ENCODE measurements around the gene SYNDIG1.

Gene SYNDIG1

DNA sequence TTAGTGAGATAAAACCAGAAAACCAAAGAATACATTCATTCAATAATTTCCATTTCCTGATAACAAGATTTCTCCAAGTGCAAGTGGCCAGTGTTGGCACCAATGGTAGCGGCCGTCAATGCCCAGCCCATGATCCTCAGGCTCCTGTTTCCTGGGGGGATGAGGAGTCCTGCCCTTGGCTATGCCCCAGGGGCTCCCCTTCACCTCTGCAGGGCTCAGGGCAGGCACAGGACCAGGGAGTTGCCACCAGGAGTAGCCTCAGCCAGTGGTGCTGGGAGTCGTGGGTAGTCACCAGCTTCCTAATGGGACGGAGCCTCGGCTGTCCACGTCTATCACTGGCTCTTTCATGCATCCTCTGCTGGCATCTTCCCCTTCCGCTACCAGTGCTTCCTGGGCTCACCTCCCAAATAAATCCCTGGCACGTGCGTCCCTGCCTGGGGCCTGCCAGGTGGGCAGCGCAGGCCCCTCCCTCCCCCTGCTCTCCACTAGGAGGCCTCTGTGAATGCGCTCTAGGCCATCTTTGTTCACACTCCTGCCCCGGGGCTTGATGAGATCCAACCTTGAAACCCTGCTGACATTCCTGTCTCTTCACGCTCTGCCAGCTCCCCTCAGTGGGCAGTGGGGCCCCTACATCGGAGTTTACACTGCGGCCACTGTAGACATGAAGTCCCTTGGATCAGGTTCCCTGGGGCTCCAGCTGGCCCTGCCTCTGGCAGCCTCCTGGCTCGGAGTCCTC is 215.7 kb downstream of the SYNDIG1 start:
- Mint-ChIP-seq H3K4me1 (ENCODE audit: low read depth) (no peaks in the 10 kb centered on the region), H3K27me3 (ENCODE audit: low read depth) (peaks cover 3% of the 10 kb centered on the region), H3K9me3 (no peaks in the 10 kb centered on the region), H3K36me3 (ENCODE audit: low read depth) (no peaks in the 10 kb centered on the region), H3K27ac (no peak overlapping the region), H3K4me3 (no peak overlapping the region)
- DNase-seq (ENCODE audit: low spot score) = no peak

- Mint-ChIP-seq H3K36me3 (ENCODE audit: low read depth) (no peaks in the 10 kb centered on the region), H3K27ac (no peak overlapping the region), H3K27me3 (ENCODE audit: low read depth) (peaks cover 4% of the 10 kb centered on the region), H3K9me3 (no peaks in the 10 kb centered on the region), H3K4me1 (ENCODE audit: low read depth) (no peaks in the 10 kb centered on the region), H3K4me3 (no peak overlapping the region)
- DNase-seq (ENCODE audit: low spot score) = no peak
These were observed 216.3 kb downstream of the SYNDIG1 start for GRCh38 chr20:24685736-24686135.

- peaks cover 4% of the 10 kb centered on the region for H3K27me3 Mint-ChIP-seq (ENCODE audit: low read depth)
- no peak overlapping the region for H3K27ac Mint-ChIP-seq
- H3K36me3 Mint-ChIP-seq (ENCODE audit: low read depth) = no peaks in the 10 kb centered on the region
These were observed 216.7 kb downstream of the SYNDIG1 start for GRCh38 chr20:24686156-24686555.

GRCh38 chr20:24690408-24690807 is 221.0 kb downstream of the SYNDIG1 start:
- no peak overlapping the region for H3K4me3 Mint-ChIP-seq
- DNase-seq (ENCODE audit: low spot score) = no peak
- no peak overlapping the region for H3K27ac Mint-ChIP-seq
- H3K4me1 Mint-ChIP-seq (ENCODE audit: low read depth) = no peaks in the 10 kb centered on the region
- H3K9me3 Mint-ChIP-seq = no peaks in the 10 kb centered on the region
- no peaks in the 10 kb centered on the region for H3K36me3 Mint-ChIP-seq (ENCODE audit: low read depth)
- peaks cover 4% of the 10 kb centered on the region for H3K27me3 Mint-ChIP-seq (ENCODE audit: low read depth)

More at GRCh38 chr20:24686156-24686555, 216.7 kb downstream of the SYNDIG1 start:
- H3K4me1 Mint-ChIP-seq (ENCODE audit: low read depth) = no peaks in the 10 kb centered on the region
- H3K4me3 Mint-ChIP-seq = no peak overlapping the region
- H3K9me3 Mint-ChIP-seq = no peaks in the 10 kb centered on the region
- no peak for DNase-seq (ENCODE audit: low spot score)

GRCh38 chr20:24691901-24692351 is 222.5 kb downstream of the SYNDIG1 start:
- H3K27me3 Mint-ChIP-seq (ENCODE audit: low read depth) = peaks cover 4% of the 10 kb centered on the region
- no peaks in the 10 kb centered on the region for H3K4me1 Mint-ChIP-seq (ENCODE audit: low read depth)
- H3K27ac Mint-ChIP-seq = no peak overlapping the region
- H3K36me3 Mint-ChIP-seq (ENCODE audit: low read depth) = no peaks in the 10 kb centered on the region
- H3K9me3 Mint-ChIP-seq = no peaks in the 10 kb centered on the region
- no peak overlapping the region for H3K4me3 Mint-ChIP-seq
- DNase-seq (ENCODE audit: low spot score) = no peak

- no peak for DNase-seq (ENCODE audit: low spot score)
- no peaks in the 10 kb centered on the region for H3K36me3 Mint-ChIP-seq (ENCODE audit: low read depth)
- H3K27me3 Mint-ChIP-seq (ENCODE audit: low read depth) = peaks cover 4% of the 10 kb centered on the region
- H3K27ac Mint-ChIP-seq = no peak overlapping the region
- no peaks in the 10 kb centered on the region for H3K9me3 Mint-ChIP-seq
- no peak overlapping the region for H3K4me3 Mint-ChIP-seq
- no peaks in the 10 kb centered on the region for H3K4me1 Mint-ChIP-seq (ENCODE audit: low read depth)
These were observed 223.2 kb downstream of the SYNDIG1 start for GRCh38 chr20:24692446-24693200.

- Mint-ChIP-seq H3K27me3 (ENCODE audit: low read depth) (peaks cover 4% of the 10 kb centered on the region), H3K27ac (no peak overlapping the region), H3K4me1 (ENCODE audit: low read depth) (no peaks in the 10 kb centered on the region), H3K9me3 (no peaks in the 10 kb centered on the region), H3K36me3 (ENCODE audit: low read depth) (no peaks in the 10 kb centered on the region), H3K4me3 (no peak overlapping the region)
- no peak for DNase-seq (ENCODE audit: low spot score)
These were observed 224.2 kb downstream of the SYNDIG1 start for GRCh38 chr20:24693466-24694156.

DNA sequence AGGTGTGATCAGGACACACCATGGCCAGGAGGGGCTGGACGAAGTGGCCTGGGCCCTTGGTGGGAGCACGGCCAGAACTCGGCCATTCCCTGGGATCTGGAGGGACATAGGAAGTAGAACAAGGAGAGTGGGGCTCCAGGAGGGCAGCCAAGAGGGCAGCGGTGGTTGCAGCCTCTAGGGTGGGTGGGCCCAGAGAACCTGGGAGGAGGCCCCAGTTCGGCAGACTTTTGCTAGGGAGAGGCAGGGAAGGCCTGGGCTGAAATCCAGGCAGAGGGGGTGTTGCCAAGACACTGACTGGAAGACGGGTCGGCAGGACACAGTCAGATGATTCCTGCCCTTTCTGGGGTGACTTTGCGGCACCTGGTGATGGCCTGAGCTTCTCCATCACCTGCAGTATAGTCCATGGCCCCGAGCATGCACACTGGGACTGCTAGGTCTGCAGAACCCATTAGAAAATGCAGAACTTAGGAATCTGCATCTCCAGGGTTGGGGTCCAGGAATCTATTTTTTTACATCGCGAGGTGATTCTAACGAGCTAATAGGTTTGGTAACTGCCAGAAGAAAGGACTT is 224.8 kb downstream of the SYNDIG1 start:
- H3K36me3 Mint-ChIP-seq (ENCODE audit: low read depth) = no peaks in the 10 kb centered on the region
- H3K9me3 Mint-ChIP-seq = no peaks in the 10 kb centered on the region
- no peak for DNase-seq (ENCODE audit: low spot score)
- no peaks in the 10 kb centered on the region for H3K4me1 Mint-ChIP-seq (ENCODE audit: low read depth)
- H3K4me3 Mint-ChIP-seq = no peak overlapping the region
- peaks cover 4% of the 10 kb centered on the region for H3K27me3 Mint-ChIP-seq (ENCODE audit: low read depth)
- no peak overlapping the region for H3K27ac Mint-ChIP-seq

- no peak overlapping the region for H3K27ac Mint-ChIP-seq
- no peak for DNase-seq (ENCODE audit: low spot score)
- no peaks in the 10 kb centered on the region for H3K36me3 Mint-ChIP-seq (ENCODE audit: low read depth)
- no peak overlapping the region for H3K4me3 Mint-ChIP-seq
- no peaks in the 10 kb centered on the region for H3K9me3 Mint-ChIP-seq
- H3K4me1 Mint-ChIP-seq (ENCODE audit: low read depth) = no peaks in the 10 kb centered on the region
- H3K27me3 Mint-ChIP-seq (ENCODE audit: low read depth) = peaks cover 1% of the 10 kb centered on the region
These were observed 225.5 kb downstream of the SYNDIG1 start for GRCh38 chr20:24694727-24695528.

DNA sequence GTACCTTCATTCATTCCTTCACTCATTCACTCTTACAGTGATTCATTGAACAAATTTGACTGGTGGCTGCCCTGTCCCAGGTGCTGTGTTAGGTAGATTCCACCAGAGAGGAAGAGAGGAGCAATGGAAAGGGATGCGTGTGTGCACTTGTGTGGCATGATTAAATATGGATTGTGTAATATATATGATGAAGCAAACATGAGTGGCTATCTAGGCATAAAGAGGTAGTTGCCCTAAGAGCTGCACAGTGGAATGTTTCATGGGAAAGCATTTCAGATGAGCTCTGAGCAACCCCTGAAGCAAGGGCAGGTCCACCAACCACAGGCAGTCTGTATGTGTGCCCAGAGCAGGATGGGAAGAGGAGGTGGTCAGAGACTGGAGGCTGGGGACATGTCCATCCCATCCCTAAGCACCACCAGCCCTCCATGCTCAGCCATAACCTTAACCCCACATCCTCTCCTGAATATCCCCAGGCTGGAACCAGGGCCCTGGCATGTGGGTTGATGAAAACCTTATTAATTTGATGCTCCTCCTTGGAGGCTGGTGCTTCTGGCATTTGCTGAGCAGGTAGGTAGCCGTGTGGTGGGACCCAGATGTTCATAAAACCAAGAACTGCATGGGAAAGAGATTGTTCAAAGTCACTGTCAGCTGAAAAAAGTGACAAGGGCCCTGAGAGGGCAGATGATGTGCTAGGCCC is 226.2 kb downstream of the SYNDIG1 start:
- no peaks in the 10 kb centered on the region for H3K36me3 Mint-ChIP-seq (ENCODE audit: low read depth)
- DNase-seq (ENCODE audit: low spot score) = no peak
- H3K9me3 Mint-ChIP-seq = no peaks in the 10 kb centered on the region
- no peaks in the 10 kb centered on the region for H3K27me3 Mint-ChIP-seq (ENCODE audit: low read depth)
- no peak overlapping the region for H3K27ac Mint-ChIP-seq
- H3K4me1 Mint-ChIP-seq (ENCODE audit: low read depth) = no peaks in the 10 kb centered on the region
- H3K4me3 Mint-ChIP-seq = no peak overlapping the region

DNA sequence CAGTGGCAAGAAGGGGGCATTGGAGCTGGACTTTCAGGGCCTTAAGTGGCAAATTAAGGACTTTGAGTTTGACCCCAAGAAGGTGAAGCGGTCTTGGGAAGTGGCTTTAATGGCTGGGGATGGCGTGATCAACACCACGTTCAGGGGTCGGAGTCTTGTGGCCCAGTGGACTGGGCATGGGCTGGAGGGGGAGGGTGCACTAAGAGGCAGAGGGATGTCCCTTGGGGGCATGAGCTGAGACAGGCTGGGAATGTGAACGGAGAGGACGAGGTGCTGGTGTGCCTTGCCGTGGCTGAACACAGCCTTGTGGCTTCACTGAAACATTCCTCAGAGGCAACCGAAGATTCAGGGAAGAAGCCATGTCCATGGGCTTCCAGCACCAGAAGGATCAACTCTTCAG is 227.0 kb downstream of the SYNDIG1 start:
- Mint-ChIP-seq H3K9me3 (no peaks in the 10 kb centered on the region), H3K4me1 (ENCODE audit: low read depth) (no peaks in the 10 kb centered on the region), H3K27ac (no peak overlapping the region), H3K4me3 (no peak overlapping the region), H3K36me3 (ENCODE audit: low read depth) (no peaks in the 10 kb centered on the region), H3K27me3 (ENCODE audit: low read depth) (no peaks in the 10 kb centered on the region)
- DNase-seq (ENCODE audit: low spot score) = no peak

DNA sequence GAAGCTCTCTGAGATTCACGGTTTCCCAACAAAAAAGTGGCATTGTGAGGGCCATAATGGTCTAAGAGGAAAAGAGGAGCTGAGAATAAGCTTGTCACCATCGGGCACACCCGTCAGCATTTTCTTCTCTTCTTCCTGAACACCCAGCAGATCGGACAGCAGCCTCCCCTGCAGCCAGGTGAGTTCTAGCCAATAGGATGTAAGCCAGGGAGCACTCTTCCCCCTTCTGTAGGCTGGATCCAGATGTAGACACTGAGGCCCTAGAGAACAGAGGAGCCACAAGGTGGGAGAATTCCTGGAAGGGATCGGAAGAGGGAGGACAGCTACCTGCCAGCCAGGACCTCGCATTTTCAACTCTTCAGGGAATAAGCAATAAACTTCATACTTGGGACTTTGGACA is 228.0 kb downstream of the SYNDIG1 start:
- Mint-ChIP-seq H3K27ac (no peak overlapping the region), H3K4me1 (ENCODE audit: low read depth) (no peaks in the 10 kb centered on the region), H3K4me3 (no peak overlapping the region), H3K9me3 (no peaks in the 10 kb centered on the region), H3K27me3 (ENCODE audit: low read depth) (no peaks in the 10 kb centered on the region), H3K36me3 (ENCODE audit: low read depth) (no peaks in the 10 kb centered on the region)
- no peak for DNase-seq (ENCODE audit: low spot score)

DNA sequence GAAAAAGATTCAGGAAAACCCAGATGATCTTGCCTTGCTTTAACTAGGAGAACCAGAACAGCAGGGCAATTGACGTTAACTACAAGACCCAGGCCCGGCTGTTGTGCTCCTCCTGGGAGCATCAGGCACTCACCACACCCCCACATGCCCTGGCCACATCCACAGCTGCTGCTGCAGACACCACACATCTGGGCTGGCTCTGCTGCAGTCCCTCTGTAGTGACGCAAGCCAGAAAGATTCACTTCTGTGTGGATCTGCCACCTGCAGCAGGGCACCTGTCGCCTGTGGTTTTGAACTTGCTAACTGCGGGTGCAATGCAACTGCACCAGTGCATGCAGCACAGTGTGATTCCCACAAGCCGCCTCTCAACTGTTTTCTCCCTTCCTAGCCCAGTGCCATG is 228.8 kb downstream of the SYNDIG1 start:
- Mint-ChIP-seq H3K27ac (no peak overlapping the region), H3K4me1 (ENCODE audit: low read depth) (no peaks in the 10 kb centered on the region), H3K36me3 (ENCODE audit: low read depth) (no peaks in the 10 kb centered on the region), H3K27me3 (ENCODE audit: low read depth) (no peaks in the 10 kb centered on the region), H3K4me3 (no peak overlapping the region), H3K9me3 (no peaks in the 10 kb centered on the region)
- DNase-seq (ENCODE audit: low spot score) = no peak

Data from T-helper 2 cell treated with Interferon-gamma antibody and Interleukin-4, amounts not matched to agents 5 μg/mL and 100 μg/mL, for 36 hours (primary cell).